Stimulated activated CD4-positive, alpha-beta T cell treated with anti-CD3 and anti-CD28 coated beads, Interleukin-2, amount 100 ng/mL, for 4 hours (primary cell): Measurements from ENCODE around the gene SDC3.
A peak's percentile ranks its signal among the peaks of the same experiment; 100 is the strongest.

Experiments
- DNase-seq: peaks from one replicate; pipeline ENCODE4 v3.0.0-alpha.2; 2020; ENCODE audit warnings: low read depth

Gene SDC3

DNA sequence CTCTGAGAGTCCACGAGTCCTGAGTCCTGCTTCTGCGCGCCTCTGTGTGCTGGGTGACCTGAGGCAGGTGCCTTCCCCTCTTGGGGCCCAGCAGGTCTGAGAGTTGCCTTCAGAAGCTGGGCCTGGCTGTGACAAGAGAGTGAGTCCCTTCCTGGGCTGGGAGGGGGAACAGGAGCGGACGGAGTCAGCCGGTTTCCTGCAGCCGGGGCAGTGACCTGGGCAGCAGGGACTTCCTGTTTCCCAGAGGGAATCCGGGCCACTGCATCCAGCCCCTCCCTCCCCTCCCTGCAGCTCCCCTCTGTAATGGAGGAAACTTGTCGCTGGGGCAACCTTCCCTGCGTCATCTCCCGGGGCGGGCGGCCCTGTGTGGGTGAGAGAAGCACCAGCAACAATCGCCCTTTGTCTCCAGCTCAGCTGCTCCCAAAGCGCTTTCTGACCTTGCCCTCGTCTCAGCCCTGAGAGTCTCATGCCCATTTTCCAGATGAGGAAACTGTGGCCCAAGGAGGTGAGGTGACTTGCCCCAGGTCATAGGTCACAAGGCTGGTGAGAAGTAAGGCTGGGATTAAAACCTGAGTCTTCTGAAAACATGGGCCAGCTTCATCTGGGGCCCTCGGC is 61.1 kb downstream of the SDC3 start:
- no peak for DNase-seq

DNA sequence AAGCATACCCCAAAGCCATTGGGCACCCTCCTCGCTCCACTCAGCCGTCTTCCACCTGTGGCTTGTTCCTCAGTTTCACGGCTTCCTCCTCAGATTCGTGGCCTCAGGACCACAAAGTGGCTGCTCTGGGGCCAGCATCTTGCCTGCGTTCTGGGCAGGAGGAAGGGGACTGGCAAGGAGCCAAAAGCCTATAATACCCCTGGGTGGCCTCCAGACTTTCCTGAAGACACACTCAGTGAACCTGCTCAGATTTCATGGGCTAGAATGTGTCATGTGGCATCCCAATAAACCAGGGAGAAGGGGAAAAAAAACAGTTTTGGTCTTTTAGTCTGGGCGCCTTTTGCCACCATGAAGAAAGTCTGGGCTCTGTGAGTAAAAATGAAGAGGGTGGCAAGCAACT is 62.0 kb downstream of the SDC3 start:
- no peak for DNase-seq

DNA sequence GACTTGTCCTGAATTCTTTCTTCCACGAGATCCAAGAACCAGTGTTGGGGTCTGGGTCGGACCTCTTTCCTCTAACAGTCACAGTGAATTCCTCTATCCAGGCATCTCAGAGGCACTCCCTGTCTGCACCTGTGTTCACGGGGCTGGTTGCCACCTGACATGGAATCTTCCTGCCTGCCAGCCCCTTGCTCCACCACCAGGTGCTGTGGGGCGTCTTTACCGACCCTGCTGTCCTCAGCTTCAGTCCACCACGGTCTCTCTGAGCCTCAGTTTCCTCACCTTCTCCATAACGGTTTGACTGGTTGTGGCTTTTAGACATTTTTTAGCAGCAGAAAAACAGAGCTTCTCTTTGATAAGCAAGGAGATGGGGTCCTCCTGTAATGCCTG is 62.7 kb downstream of the SDC3 start:
- DNase-seq = no peak

DNA sequence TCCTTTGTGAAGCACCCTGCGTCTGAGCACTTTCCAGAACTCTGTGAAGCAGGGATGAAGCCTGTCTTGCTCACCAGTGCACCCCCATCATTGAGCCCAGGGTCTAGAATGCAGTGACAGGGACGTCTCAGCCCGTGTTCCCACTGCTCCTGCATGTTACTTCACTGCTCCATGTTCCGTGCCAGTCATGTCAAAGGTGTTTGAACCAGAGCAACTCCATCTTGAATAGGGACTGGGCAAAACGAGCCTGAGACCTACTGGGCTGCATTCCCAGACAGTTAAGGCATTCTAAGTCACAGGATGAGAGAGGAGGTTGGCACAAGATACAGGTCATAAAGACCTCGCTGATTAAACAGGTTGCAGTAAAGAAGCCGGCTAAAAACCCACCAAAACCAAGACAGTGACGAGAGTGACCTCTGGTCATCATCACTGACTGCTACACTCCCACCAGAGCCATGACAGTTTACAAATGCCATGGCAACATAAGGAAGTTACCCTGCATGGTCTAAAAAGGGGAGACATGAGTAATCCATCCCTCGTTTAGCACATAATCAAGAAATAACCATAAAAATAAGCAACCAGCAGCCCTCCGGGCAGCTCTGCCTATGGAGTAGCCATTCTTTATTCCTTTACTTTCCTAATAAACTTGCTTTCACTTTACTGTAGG is 63.2 kb downstream of the SDC3 start:
- no peak for DNase-seq

DNA sequence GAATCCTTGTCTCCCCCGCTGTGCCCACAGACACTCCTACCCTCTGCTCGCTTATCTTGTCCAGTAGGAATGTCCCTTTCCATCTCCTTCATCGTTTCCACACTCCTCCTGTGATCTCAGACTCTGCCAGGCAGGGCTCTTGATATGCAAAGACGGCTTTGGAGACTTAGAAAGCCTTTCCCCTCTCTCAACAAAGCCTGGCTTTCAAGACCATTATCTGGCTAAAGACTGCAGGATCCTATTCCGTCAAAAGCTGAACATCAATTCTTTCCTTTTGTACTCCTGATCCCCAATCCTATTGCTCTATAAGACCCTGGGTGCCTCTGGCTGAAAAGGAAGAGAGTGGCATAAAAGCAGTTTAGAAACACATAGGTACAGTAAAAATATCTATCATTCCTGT is 63.9 kb downstream of the SDC3 start:
- no peak for DNase-seq

DNA sequence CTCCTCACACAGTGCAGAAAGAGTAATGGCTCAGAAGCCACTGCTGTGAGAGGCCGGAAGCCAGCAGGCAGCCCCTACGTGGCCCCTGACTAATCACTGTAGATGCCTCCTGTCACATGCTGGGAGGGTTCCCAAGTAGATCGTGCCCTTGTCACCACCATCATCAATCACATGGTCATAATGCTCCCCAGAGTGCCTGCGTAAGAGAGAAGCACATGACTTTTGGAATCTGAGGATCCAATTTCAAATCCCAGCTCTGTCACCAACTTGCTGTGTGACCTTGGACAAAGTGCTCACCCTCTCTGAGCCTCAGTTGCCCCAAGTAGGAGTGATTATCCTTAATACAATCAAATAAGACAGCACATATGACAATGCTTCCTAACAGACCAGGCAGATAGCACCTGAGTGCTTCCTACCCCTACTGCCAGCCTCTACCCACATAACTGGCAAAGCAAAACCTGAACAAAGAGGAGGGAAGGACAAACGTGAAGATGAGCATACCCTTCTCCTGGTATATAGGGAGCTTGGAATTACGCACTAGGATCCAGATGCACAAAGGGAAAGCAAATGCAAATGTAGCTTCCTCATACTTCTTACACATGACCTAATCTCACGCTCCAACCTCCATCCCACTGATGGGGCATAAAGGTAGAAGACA is 65.7 kb downstream of the SDC3 start:
- DNase-seq = no peak

DNA sequence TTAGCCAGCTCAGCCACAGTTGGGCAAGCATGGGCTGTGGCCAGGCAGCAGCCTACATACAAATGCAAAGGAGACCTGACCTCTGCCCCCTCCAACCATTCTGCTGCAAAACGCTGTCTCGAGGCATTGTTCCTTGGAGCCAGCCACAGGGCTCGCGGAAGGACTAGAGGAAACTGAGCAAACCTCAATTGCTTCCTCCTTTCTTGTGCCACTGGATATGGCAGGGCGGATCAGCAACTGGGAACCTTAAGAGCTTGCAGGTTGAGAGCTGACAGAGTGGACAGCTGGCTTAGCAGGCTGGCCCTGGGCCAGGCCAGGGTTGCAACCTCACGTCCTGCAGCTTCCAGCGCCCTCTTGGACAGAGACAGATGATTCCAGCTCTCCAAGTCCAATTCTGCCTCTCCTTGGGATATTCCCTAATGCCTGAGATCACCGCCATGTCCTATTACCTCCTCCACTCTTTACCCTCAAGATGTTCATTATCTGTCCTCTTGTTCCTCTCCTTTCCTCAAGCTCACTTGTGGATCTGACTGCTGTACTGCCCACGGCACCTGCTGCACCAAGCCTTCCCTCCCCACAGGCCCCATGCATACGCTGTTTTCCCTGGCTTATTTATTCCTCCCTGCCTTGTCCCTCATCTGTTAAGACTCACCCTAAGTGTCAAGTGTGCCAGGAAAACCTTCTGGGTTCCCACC is 67.5 kb downstream of the SDC3 start:
- DNase-seq = no peak

DNA sequence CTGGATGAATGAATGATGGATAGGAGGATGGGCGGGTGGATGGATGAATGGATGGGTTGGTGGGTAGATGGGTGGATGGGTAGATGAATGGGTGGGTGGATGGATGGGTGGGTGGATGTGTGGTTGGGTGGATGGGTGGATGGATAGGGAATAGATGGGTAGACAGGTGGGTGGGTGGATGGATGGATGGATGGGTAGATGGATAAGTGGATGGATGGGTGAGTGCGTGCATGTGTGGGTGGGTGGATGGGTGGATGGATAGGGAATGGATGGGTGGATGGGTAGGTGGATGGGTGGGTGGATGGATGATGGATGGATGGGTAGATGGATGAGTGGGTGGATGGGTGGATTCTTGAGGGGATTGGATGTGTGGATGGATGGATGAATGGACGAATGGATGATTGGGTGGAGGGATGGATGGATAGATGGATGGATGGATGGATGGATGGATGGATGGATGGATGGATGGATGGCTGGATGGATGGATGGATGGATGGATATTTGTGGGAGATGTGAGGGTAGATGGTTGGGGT is 68.7 kb downstream of the SDC3 start:
- DNase-seq = no peak

DNA sequence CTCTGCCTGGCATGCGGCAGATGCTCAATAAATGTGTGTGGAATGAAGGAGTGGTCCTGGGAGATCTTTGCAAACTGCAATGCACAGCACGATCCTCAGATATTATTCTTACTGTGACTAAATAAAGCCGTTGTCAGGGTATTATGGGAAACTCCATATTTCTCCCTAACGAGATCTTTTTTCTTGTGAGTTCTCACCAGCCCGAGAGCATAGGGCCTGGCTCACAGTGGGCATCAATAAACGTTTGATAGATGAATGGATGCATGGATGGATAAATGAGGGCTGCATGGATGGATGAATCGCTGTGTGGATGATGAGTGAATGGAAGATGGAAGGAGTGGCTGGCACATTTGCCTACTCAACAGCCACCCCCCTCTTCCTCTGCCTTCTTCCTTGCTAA is 69.6 kb downstream of the SDC3 start:
- no peak for DNase-seq

DNA sequence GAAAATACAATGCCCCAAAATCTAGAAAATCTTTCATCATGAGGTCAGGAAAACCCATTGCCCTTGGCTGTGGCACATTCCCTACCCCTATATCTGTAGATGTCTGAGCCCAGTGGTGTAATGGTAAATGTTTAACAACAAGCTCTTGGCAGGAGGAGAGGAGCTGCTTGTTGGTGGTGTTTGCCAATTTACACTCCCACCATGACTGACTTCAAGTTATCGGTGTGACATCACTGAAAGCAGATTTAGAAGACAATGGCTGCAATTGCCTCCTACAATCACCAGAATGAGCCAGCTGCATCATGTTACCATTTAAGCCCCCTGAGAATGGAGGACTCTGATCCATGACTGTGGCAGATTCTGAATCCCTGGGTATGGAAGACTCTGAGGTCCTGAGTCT is 70.9 kb downstream of the SDC3 start:
- no peak for DNase-seq

DNA sequence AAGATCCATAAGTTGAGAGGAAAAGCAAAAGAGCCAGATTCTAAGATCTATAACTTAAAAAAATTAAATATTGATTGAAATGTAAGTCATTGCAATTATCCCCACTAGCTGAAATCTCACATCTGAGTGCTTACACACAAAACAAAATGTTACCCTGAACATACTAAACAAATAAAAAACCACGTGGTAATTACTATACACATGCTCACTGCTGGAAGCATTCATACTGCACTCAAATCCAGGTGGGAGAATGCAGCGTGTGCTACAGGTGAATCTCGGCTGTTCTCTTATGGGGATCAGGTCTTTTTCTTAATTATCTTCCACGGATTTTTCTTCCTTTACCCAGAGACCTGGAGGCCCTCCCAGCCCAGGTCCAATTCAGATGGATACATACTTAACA is 74.3 kb downstream of the SDC3 start:
- no peak for DNase-seq

DNA sequence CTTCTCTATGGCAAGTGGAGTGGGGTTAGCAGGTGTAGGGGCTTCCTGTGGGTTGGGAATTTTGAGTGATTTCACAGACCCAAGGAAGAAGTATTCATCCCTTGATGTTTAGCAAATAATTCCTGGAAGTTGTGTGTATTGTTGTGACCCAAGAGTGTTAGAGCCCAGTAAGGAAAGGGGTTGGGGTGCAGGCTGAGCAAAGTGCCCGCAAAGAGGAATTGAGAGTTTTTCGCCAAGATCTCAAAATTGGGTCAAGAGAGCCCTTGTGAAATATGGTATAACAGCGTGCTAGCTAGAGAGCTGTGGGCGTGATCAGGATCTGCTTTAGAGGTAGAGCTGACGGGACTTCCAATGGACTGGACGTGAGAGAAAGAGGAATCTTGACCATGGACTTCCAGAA is 78.0 kb downstream of the SDC3 start:
- no peak for DNase-seq

DNA sequence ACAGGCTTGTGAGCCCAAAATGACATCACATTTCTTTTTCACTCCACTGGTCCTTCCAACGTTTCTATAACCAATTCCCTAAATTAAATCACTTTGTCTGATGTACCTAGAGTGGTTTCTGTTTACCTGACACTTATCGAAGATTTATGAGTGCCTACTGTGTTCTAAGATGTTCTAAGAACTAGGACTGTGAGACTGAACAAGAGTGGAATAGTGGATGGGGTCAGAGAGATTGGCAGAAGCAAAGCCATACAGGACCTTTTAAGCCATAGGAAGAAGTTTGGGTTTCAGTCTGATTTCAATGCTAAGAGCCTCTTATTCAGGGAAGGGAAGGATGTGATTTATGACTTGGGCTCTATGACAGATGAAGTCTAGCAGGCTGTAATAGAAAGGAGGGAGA is 78.7 kb downstream of the SDC3 start:
- no peak for DNase-seq

DNA sequence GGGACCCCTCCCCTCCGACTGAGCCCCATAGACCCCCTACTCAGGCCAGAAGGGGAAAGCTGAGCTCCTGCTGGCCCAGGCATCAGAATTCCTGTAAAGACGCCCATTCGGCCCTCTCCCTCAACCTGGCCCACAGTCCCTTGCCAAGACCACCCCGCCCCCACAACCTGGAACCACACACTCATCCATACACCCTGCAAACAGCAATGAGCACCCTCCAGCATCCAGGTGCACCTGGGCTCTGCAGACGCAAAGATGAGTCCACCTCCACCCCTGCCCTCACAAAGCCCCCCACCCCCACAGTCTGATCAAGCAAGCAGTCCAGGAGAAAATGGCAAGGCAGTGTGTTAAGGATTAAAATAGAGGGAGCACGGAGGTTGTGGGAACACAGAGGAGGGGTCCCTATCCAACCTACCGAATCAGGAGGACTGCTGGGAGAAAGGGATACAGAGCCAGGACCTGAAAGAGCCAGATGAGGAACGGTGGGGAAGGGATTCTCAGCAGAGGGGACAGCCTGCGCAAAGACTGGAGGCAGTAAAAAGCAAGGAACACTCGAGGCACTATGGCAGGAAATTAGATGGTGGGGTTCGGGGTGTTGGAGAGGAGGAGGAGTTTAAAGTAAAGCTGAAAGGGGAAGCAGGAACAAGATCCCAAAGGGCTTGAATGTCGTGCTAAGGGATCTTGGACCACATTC is 83.7 kb downstream of the SDC3 start:
- DNase-seq = no peak

DNA sequence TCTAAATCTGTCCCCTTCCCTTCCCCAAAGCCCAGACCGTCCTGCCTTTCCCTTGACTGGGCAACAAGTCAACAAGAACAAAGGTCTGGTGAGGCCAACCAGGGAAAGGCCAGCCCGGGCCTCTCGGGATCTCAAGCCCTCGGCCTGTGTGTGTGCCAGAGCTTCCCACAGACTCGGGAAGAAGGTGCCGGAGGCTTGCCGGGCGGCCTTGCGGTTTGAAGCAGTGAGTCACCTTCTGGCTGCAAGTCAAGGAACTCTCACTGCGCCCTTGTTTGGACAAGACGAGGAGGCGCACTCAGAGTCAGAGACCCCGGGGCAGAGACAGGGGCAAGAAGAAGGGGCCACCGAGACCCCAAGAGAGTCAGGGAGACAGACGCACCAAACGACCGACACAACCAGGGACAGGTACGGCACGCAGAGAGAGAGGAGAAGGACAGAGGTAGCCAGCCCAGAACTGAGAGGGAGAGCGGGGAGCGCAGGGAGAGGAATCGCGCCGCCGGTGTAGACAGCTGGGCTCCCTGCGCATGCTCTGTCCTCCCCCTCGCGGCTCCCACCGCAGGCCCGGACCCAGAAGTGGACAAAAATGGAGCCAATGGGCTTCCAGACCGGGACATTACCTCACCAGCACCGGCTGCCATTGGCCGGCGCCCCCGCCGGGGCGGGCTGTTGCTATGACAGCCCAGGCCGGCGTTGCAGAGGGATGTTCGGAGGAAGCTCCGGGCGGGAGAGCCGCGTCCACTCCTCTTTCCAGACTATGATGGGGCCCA is 84.4 kb downstream of the SDC3 start:
- peak; percentile 26 for DNase-seq

DNA sequence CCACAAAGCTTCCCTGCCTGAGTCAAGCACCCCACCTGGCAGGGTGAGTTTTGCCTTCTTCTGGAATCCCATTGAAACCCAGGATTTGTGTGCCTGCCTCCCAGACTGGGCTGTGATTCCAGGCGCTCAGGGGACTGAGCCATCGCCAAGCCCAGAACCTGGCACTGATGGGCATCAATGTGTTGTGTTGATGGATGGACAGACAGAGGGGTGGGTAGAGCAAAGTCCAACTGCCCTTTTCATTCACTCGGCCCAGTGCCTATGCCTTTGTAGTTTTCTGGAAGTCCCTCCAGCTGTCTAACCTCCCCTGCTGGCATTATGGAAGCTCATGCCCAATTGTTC is 85.0 kb downstream of the SDC3 start:
- DNase-seq = no peak

DNA sequence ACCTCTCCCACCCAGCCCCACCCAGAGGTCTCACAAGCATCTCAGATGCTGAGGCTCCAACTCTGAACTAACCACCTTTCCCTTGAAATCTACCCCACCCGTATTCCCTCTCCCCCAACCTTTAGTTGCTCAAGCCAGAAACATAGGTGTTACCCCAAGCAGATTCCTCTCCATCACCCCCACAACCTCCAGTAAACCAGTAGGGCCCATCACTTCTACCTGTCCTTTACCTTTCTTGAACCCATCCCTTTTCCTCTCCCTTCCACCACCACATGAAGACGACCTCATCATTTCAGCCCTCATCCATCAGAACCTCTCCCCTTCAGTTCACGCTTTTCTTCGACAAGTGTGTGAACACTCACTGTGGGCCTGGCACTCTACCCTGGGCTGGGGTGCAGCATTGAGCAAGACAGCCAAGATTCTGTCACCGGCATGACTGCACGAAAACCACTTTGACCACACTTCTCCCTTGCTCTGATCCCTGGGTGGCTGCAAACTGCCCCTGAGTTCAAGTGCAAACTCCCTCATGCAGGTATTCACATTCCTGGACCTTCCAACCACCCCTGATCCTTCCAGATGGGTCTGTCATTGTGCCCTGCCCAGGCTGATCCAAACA is 85.5 kb downstream of the SDC3 start:
- DNase-seq = no peak

DNA sequence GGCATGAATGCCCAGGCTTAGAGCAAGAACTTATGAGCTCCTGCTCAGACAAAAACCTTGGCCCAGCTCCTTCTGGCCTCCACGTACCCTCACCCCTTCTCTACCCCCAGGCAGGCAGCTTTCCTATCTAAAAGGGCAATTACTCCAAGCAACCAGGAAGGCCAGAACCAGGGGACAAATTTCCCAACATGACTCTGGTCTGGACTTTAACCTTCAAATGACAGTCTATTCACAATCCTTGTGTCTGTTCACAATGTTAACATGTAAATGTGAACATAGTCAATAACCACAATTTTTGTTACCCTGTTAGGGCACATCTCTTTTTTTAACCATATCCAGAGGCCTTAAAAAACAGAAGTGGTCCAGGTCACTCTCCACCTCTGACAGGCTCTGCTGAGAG is 86.6 kb downstream of the SDC3 start:
- no peak for DNase-seq

DNA sequence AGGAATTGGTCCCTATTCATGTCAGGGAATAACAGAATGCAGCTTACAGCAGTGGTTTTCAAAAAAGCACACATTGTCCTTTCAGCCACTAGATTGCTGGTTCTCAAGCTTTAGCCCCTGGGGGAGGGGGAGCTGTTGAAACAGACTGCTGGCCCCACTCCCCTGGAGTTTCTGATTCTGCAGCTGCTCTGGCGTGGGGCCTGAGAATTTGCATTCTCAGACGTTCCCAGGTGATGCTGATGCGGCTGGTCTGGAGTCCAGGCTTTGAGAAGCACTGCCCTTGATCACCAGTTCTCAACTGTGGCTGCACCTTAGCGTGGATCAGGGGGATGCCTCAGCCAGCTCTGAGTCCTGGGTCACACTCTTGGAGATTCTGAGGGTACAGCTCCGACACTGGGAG is 88.3 kb downstream of the SDC3 start:
- DNase-seq = no peak
